Neural progenitor cell (in vitro differentiated cells): Measurements from ENCODE around the gene EXOC6B.

ENCODE experiments used
- EZH2 ChIP-seq: fragments of 200-600 bp; sonication (generic); IDR thresholded peaks from 2 replicates; pipeline ENCODE4 v1.6.1; 2017; ENCODE audit warnings: antibody characterized with exemption, mild to moderate bottlenecking, moderate library complexity
- EZH2phosphoT487 ChIP-seq: fragments of 200-600 bp; sonication (generic); IDR thresholded peaks from 2 replicates; pipeline ENCODE4 v1.6.1; 2017; ENCODE audit warnings: antibody characterized with exemption
- TF ChIP-seq, protein P1 (sequence below): fragments of 200-600 bp; sonication (generic); IDR thresholded peaks from 2 replicates; pipeline ENCODE4 v1.5.1; 2017; ENCODE audit warnings: antibody characterized with exemption, mild to moderate bottlenecking

- TF ChIP-seq, protein P1, sequence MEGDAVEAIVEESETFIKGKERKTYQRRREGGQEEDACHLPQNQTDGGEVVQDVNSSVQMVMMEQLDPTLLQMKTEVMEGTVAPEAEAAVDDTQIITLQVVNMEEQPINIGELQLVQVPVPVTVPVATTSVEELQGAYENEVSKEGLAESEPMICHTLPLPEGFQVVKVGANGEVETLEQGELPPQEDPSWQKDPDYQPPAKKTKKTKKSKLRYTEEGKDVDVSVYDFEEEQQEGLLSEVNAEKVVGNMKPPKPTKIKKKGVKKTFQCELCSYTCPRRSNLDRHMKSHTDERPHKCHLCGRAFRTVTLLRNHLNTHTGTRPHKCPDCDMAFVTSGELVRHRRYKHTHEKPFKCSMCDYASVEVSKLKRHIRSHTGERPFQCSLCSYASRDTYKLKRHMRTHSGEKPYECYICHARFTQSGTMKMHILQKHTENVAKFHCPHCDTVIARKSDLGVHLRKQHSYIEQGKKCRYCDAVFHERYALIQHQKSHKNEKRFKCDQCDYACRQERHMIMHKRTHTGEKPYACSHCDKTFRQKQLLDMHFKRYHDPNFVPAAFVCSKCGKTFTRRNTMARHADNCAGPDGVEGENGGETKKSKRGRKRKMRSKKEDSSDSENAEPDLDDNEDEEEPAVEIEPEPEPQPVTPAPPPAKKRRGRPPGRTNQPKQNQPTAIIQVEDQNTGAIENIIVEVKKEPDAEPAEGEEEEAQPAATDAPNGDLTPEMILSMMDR = no peak
- no peak for TF ChIP-seq EZH2phosphoT487
- no peak for TF ChIP-seq EZH2
Observed at GRCh38 chr2:72204786-72205503, 620.9 kb downstream of the EXOC6B start.
